Glutamatergic neuron (in vitro differentiated cells): ENCODE results near the gene SSBP4. TPM values are rescaled to one million over a fixed set of nuclear protein-coding genes. Genes with fewer than 3 reads are reported as not detected.

Source experiments
- DNase-seq: peaks from one replicate; pipeline ENCODE4 v3.0.0; 2022
- H3K27ac Mint-ChIP-seq: one replicate; pipeline ENCODE4 v1.8.0; 2020; ENCODE audit warnings: mild to moderate bottlenecking, mixed read lengths, inconsistent platforms; ENCODE audit not compliant: unreplicated experiment
- H3K27me3 Mint-ChIP-seq: one replicate; pipeline ENCODE4 v1.8.0; 2020; ENCODE audit warnings: mild to moderate bottlenecking, moderate library complexity, mixed read lengths, inconsistent platforms; ENCODE audit not compliant: unreplicated experiment
- H3K36me3 Mint-ChIP-seq: one replicate; pipeline ENCODE4 v1.8.0; 2020; ENCODE audit warnings: mild to moderate bottlenecking, mixed read lengths, inconsistent platforms; ENCODE audit not compliant: unreplicated experiment
- H3K4me1 Mint-ChIP-seq: one replicate; pipeline ENCODE4 v1.8.0; 2020; ENCODE audit warnings: mild to moderate bottlenecking, low read depth, mixed read lengths, inconsistent platforms; ENCODE audit not compliant: unreplicated experiment
- H3K4me3 Mint-ChIP-seq: one replicate; pipeline ENCODE4 v1.8.0; 2020; ENCODE audit warnings: mild to moderate bottlenecking, mixed read lengths, inconsistent platforms; ENCODE audit not compliant: unreplicated experiment
- H3K9me3 Mint-ChIP-seq: one replicate; pipeline ENCODE4 v1.8.0; 2020; ENCODE audit warnings: mild to moderate bottlenecking, moderate library complexity, mixed read lengths, inconsistent platforms; ENCODE audit not compliant: unreplicated experiment
- total RNA-seq: library from RNA; stranded (reverse); fragmentation: NEBNext Ultra II Directional; extraction: Animal tissue kit (Norgen Biotek cat#: 25700); gene quantifications from one replicate; pipeline ENCODE4 v1.2.1, GENCODE V29; 2021; ENCODE audit not compliant: unreplicated experiment
- TF ChIP-seq, protein P1 (sequence below): fragments of 200-600 bp; sonication (generic); IDR thresholded peaks from one replicate; pipeline ENCODE4 v1.5.0; 2021; ENCODE audit not compliant: partially characterized antibody, unreplicated experiment

SSBP4 gene
- total RNA-seq, 1 donor from 2014 or later: 177 TPM

DNA sequence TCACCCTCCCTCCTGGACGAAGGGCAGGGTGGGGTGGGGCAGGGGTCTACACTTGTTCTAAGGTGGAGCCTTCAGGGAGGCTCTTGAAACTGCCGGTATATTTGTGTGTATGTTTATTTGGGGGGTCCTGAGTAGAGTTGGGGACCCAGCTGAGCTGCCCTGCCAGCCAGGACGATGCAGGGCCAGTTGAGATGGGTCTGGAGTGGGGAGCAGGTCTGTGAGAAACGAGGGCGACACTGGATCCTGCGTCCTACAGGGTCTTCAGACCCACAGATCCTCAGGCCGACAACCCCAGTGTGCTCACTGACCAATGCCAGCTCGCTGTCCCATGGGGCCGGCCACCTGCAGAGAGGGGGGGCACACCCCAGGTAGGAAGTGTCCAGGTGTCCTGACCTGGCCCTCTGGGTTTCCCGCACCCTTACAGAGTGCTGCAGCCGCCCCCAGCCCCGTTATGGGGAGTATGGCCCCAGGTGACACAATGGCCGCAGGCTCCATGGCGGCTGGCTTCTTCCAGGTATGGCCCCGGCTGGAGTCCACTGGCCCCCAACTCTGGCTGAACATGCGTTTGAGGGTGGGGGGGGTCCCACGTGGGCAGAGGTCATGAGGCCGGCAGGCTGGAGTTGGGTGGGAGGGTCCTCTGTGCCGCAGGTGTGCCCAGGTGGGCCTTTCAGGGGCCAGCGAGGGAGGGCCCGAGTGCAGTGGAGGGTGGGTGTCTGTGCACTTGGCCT is 11.4 kb downstream of the SSBP4 start:
- peaks cover 5% of the 10 kb centered on the region for H3K9me3 Mint-ChIP-seq
- TF ChIP-seq, protein P1, sequence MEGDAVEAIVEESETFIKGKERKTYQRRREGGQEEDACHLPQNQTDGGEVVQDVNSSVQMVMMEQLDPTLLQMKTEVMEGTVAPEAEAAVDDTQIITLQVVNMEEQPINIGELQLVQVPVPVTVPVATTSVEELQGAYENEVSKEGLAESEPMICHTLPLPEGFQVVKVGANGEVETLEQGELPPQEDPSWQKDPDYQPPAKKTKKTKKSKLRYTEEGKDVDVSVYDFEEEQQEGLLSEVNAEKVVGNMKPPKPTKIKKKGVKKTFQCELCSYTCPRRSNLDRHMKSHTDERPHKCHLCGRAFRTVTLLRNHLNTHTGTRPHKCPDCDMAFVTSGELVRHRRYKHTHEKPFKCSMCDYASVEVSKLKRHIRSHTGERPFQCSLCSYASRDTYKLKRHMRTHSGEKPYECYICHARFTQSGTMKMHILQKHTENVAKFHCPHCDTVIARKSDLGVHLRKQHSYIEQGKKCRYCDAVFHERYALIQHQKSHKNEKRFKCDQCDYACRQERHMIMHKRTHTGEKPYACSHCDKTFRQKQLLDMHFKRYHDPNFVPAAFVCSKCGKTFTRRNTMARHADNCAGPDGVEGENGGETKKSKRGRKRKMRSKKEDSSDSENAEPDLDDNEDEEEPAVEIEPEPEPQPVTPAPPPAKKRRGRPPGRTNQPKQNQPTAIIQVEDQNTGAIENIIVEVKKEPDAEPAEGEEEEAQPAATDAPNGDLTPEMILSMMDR: no peak
- H3K36me3 Mint-ChIP-seq: no peaks in the 10 kb centered on the region
- peak overlapping the region; percentile 80 for H3K27ac Mint-ChIP-seq
- H3K4me1 Mint-ChIP-seq: peaks cover 7% of the 10 kb centered on the region
- H3K27me3 Mint-ChIP-seq: peaks cover 4% of the 10 kb centered on the region
- H3K4me3 Mint-ChIP-seq: peak overlapping the region; percentile 67
- no peak for DNase-seq

- peak; percentile 32 for DNase-seq
- TF ChIP-seq, protein P1: no peak
- no peaks in the 10 kb centered on the region for H3K36me3 Mint-ChIP-seq
- H3K27me3 Mint-ChIP-seq: peaks cover 10% of the 10 kb centered on the region
- peaks cover 8% of the 10 kb centered on the region for H3K9me3 Mint-ChIP-seq
- no peak overlapping the region for H3K4me3 Mint-ChIP-seq
- peaks cover 7% of the 10 kb centered on the region for H3K4me1 Mint-ChIP-seq
- H3K27ac Mint-ChIP-seq: no peak overlapping the region
These were observed 12.4 kb downstream of the SSBP4 start for GRCh38 chr19:18431351-18432197.

GRCh38 chr19:18432275-18433014 is 13.2 kb downstream of the SSBP4 start:
- Mint-ChIP-seq H3K36me3 (no peaks in the 10 kb centered on the region), H3K4me1 (peaks cover 7% of the 10 kb centered on the region), H3K27me3 (peaks cover 10% of the 10 kb centered on the region), H3K9me3 (peaks cover 8% of the 10 kb centered on the region), H3K4me3 (no peak overlapping the region), H3K27ac (no peak overlapping the region)
- TF ChIP-seq, protein P1: no peak
- no peak for DNase-seq

DNA sequence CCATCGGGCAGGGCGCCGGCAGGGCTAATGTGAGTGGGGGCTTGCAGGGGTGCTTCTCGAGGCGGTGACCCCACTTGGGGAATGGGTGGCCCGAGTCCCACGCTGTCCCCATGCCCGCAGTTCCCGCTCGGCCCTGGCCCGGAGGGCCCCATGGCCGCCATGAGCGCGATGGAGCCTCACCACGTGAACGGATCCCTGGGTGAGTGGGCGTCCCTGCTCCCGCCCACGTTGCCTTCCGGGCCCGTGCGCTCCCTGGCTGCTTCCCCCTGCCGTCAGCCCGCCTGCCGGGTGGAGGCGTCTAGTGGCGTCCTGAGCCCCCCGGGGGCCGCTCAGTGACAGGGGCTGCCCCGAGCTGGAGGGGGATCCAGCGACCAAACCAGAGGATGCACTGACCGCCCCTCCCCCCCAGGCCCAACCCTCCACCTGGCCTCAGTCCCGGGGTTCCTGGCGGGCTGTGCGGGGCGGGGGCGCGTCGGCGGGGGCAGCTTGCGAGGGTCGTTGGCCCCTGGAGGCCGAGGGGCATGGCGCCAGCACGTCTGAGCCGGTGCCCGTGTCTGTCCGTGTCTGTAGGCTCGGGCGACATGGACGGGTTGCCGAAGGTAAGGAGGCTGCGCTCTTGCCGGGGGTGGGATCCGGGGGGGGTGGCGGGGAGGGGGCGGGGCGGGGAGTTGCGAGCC is 14.0 kb downstream of the SSBP4 start:
- H3K4me3 Mint-ChIP-seq: no peak overlapping the region
- peaks cover 8% of the 10 kb centered on the region for H3K9me3 Mint-ChIP-seq
- TF ChIP-seq, protein P1: no peak
- H3K27me3 Mint-ChIP-seq: peaks cover 10% of the 10 kb centered on the region
- DNase-seq: peak; percentile 65
- H3K27ac Mint-ChIP-seq: no peak overlapping the region
- no peaks in the 10 kb centered on the region for H3K36me3 Mint-ChIP-seq
- H3K4me1 Mint-ChIP-seq: peaks cover 6% of the 10 kb centered on the region
